ENCODE results near the gene WWOX. TPM values are rescaled to one million over a fixed set of nuclear protein-coding genes. Genes with fewer than 3 reads are reported as not detected.

WWOX gene
- total RNA-seq, 1 donor from 2014 or later: 7.3 TPM

GRCh38 chr16:78506367-78507193 lies 407.1 kb downstream of the WWOX start:
- Mint-ChIP-seq H3K36me3 (ENCODE audit: low read depth, unreplicated experiment) (no peaks in the 10 kb centered on the region), H3K9me3 (ENCODE audit: unreplicated experiment) (no peaks in the 10 kb centered on the region), H3K27ac (ENCODE audit: unreplicated experiment) (no peak overlapping the region), H3K4me1 (ENCODE audit: low read depth, unreplicated experiment) (no peaks in the 10 kb centered on the region), H3K4me3 (ENCODE audit: unreplicated experiment) (no peak overlapping the region), H3K27me3 (ENCODE audit: low read depth, unreplicated experiment) (peaks cover 3% of the 10 kb centered on the region)
- no peak overlapping the region for H3K4me2 ChIP-seq (ENCODE audit: low read length)
- DNase-seq (ENCODE audit: low read depth) (no peak), FAIRE-seq (no peak)
- no peaks in the 10 kb centered on the region for H3K27me3 ChIP-seq (ENCODE audit: insufficient read depth, low read length)
- H3K9me3 ChIP-seq (ENCODE audit: insufficient read depth, low read depth, low read length): no peaks in the 10 kb centered on the region
- no peaks in the 10 kb centered on the region for H4K20me1 ChIP-seq (ENCODE audit: insufficient read depth, low read length)
- H2AFZ ChIP-seq (ENCODE audit: low read depth, low read length): no peak overlapping the region
- no peak for TF ChIP-seq CTCF (IDR thresholded peaks at IDR 0.05; ENCODE audit: insufficient read depth, low read depth, low read length)
- no peak for TF ChIP-seq EZH2 (IDR thresholded peaks at IDR 0.05; ENCODE audit: insufficient read depth, low read length)
- H3K36me3 ChIP-seq (ENCODE audit: insufficient read depth, low read length): no peaks in the 10 kb centered on the region
- H3K9ac ChIP-seq (ENCODE audit: low read length): no peak overlapping the region
- no peak overlapping the region for H3K4me3 ChIP-seq (ENCODE audit: insufficient read depth, low read depth, low read length)
- H3K27ac ChIP-seq (ENCODE audit: low read depth, low read length): no peak overlapping the region
- H3K4me1 ChIP-seq (ENCODE audit: insufficient read depth, low read length): no peaks in the 10 kb centered on the region
- no peaks in the 10 kb centered on the region for H3K79me2 ChIP-seq (ENCODE audit: insufficient read depth, low read length)

- H3K27me3 Mint-ChIP-seq (ENCODE audit: low read depth, unreplicated experiment): peaks cover 3% of the 10 kb centered on the region
Measured at GRCh38 chr16:78507576-78507975, 408.1 kb downstream of the WWOX start.

More at GRCh38 chr16:78507576-78507975, 408.1 kb downstream of the WWOX start:
- no peak overlapping the region for H3K4me2 ChIP-seq (ENCODE audit: low read length)
- no peak overlapping the region for H3K4me3 Mint-ChIP-seq (ENCODE audit: unreplicated experiment)
- no peaks in the 10 kb centered on the region for H3K79me2 ChIP-seq (ENCODE audit: insufficient read depth, low read length)
- H3K9me3 ChIP-seq (ENCODE audit: insufficient read depth, low read depth, low read length): no peaks in the 10 kb centered on the region
- no peak for FAIRE-seq
- H3K9me3 Mint-ChIP-seq (ENCODE audit: unreplicated experiment): no peaks in the 10 kb centered on the region
- no peaks in the 10 kb centered on the region for H3K36me3 ChIP-seq (ENCODE audit: insufficient read depth, low read length)
- TF ChIP-seq EZH2 (IDR thresholded peaks at IDR 0.05; ENCODE audit: insufficient read depth, low read length) (no peak), CTCF (IDR thresholded peaks at IDR 0.05; ENCODE audit: insufficient read depth, low read depth, low read length) (no peak)
- H2AFZ ChIP-seq (ENCODE audit: low read depth, low read length): no peak overlapping the region
- no peaks in the 10 kb centered on the region for H3K4me1 Mint-ChIP-seq (ENCODE audit: low read depth, unreplicated experiment)
- no peak overlapping the region for H3K4me3 ChIP-seq (ENCODE audit: insufficient read depth, low read depth, low read length)
- H4K20me1 ChIP-seq (ENCODE audit: insufficient read depth, low read length): no peaks in the 10 kb centered on the region
- H3K4me1 ChIP-seq (ENCODE audit: insufficient read depth, low read length): no peaks in the 10 kb centered on the region
- no peak overlapping the region for H3K27ac ChIP-seq (ENCODE audit: low read depth, low read length)
- H3K27ac Mint-ChIP-seq (ENCODE audit: unreplicated experiment): no peak overlapping the region
- H3K27me3 ChIP-seq (ENCODE audit: insufficient read depth, low read length): no peaks in the 10 kb centered on the region
- no peak overlapping the region for H3K9ac ChIP-seq (ENCODE audit: low read length)
- no peaks in the 10 kb centered on the region for H3K36me3 Mint-ChIP-seq (ENCODE audit: low read depth, unreplicated experiment)
- DNase-seq (ENCODE audit: low read depth): no peak
